CD14-positive monocyte (primary cell): ENCODE results near the gene MLXIP. TPM values are rescaled to one million over a fixed set of nuclear protein-coding genes. Genes with fewer than 3 reads are reported as not detected.
A peak's percentile ranks its signal among the peaks of the same experiment; 100 is the strongest.

Experiments used
- DNase-seq, 3 donors: peaks; one replicate each; pipeline ENCODE4 v3.0.0-alpha.2; 2011 to 2022
- H2AFZ ChIP-seq: 2 replicates; pipeline ENCODE4 v1.6.0; 2012; ENCODE audit warnings: mild to moderate bottlenecking, low read depth, low read length, inconsistent platforms; ENCODE audit not compliant: insufficient read depth, poor library complexity, severe bottlenecking
- H3K27ac ChIP-seq, 2 donors: 1 replicate in 1 of 2; 2 replicates in 1 of 2; pipeline ENCODE4 v1.5.1; 2012 to 2013; ENCODE audit warnings: low read length in 2 of 2, control low read depth in 1 of 2, inconsistent platforms in 1 of 2, low read depth in 1 of 2, mild to moderate bottlenecking in 1 of 2
- H3K27me3 ChIP-seq, 2 donors: one replicate each; pipeline versions ENCODE4 v1.6.0 to v1.6.1; 2011 to 2013; ENCODE audit warnings: low read length in 2 of 2; ENCODE audit not compliant: control insufficient read depth in 2 of 2, insufficient read depth in 2 of 2
- H3K36me3 ChIP-seq, 2 donors: replicated peaks in 1 of 2; 1 replicate in 1 of 2; 2 replicates in 1 of 2; pipeline versions ENCODE4 v1.5.1 to v1.6.1; 2012 to 2013; ENCODE audit warnings: low read length in 2 of 2, control low read depth in 1 of 2, inconsistent platforms in 1 of 2, mild to moderate bottlenecking in 1 of 2; ENCODE audit not compliant: insufficient read depth in 2 of 2, control insufficient read depth in 1 of 2
- H3K4me1 ChIP-seq, 2 donors: 1 replicate in 1 of 2; 2 replicates in 1 of 2; pipeline versions ENCODE4 v1.5.1 to v1.6.1; 2012 to 2013; ENCODE audit warnings: low read length in 2 of 2, control low read depth in 1 of 2, inconsistent platforms in 1 of 2, mild to moderate bottlenecking in 1 of 2, moderate library complexity in 1 of 2; ENCODE audit not compliant: insufficient read depth in 2 of 2, control insufficient read depth in 1 of 2
- H3K4me2 ChIP-seq: replicated peaks from 2 replicates; pipeline ENCODE3; 2012; ENCODE audit warnings: low read length, moderate library complexity, mild to moderate bottlenecking; ENCODE audit not compliant: poor library complexity, severe bottlenecking; ENCODE audit errors: extremely low read depth
- H3K4me3 ChIP-seq, 3 experiments: fragments of 200-600 bp in 1 of 3; sonication (generic) in 1 of 3; replicated peaks in 1 of 3; 1 replicate in 2 of 3; 2 replicates in 1 of 3; pipeline ENCODE4 v1.5.1; 2011 to 2013; ENCODE audit warnings: low read length in 3 of 3, mild to moderate bottlenecking in 3 of 3, control low read depth in 2 of 3, low read depth in 2 of 3, inconsistent platforms in 1 of 3, moderate library complexity in 1 of 3
- H3K79me2 ChIP-seq: 2 replicates; pipeline ENCODE4 v1.6.0; 2012; ENCODE audit warnings: mild to moderate bottlenecking, control low read depth, inconsistent platforms, low read length, moderate library complexity; ENCODE audit not compliant: insufficient read depth
- H3K9ac ChIP-seq: 2 replicates; pipeline ENCODE4 v1.6.0; 2017; ENCODE audit warnings: low read length, mild to moderate bottlenecking; ENCODE audit not compliant: insufficient read depth, poor library complexity, severe bottlenecking
- H3K9me3 ChIP-seq, 2 donors: replicated peaks in 1 of 2; 1 replicate in 1 of 2; 2 replicates in 1 of 2; pipeline versions ENCODE4 v1.5.1 to v1.6.1; 2012 to 2013; ENCODE audit warnings: low read length in 2 of 2, control low read depth in 1 of 2; ENCODE audit not compliant: control insufficient read depth in 1 of 2, insufficient read depth in 1 of 2
- H4K20me1 ChIP-seq: 2 replicates; pipeline ENCODE4 v1.6.0; 2012; ENCODE audit warnings: mild to moderate bottlenecking, low read length, control low read depth, moderate library complexity; ENCODE audit not compliant: insufficient read depth
- H3K27ac Mint-ChIP-seq, 7 donors: one replicate each; pipeline ENCODE4 v1.8.0; 2020; ENCODE audit warnings: mild to moderate bottlenecking in 7 of 7, mixed read lengths in 7 of 7, moderate library complexity in 6 of 7, inconsistent platforms in 2 of 7
- H3K27me3 Mint-ChIP-seq, 3 donors: one replicate each; pipeline ENCODE4 v1.8.0; 2021 to 2022; ENCODE audit warnings: low read depth in 3 of 3, mild to moderate bottlenecking in 3 of 3, mixed read lengths in 3 of 3, moderate library complexity in 3 of 3, inconsistent platforms in 1 of 3
- H3K36me3 Mint-ChIP-seq, 2 donors: one replicate each; pipeline ENCODE4 v1.8.0; 2020; ENCODE audit warnings: mixed read lengths in 2 of 2, inconsistent platforms in 1 of 2, mild to moderate bottlenecking in 1 of 2
- H3K4me1 Mint-ChIP-seq: one replicate; pipeline ENCODE4 v1.8.0; 2020; ENCODE audit warnings: mild to moderate bottlenecking, mixed read lengths
- H3K4me3 Mint-ChIP-seq, 2 donors: one replicate each; pipeline ENCODE4 v1.8.0; 2020; ENCODE audit warnings: mild to moderate bottlenecking in 2 of 2, mixed read lengths in 2 of 2, moderate library complexity in 1 of 2
- H3K9me3 Mint-ChIP-seq, 7 donors: one replicate each; pipeline ENCODE4 v1.8.0; 2020 to 2022; ENCODE audit warnings: mixed read lengths in 7 of 7, mild to moderate bottlenecking in 6 of 7, moderate library complexity in 6 of 7, inconsistent platforms in 2 of 7
- WGBS: methylation state at CpG from one replicate; pipeline ENCODE4 v1.1.5; 2013; ENCODE audit warnings: missing lambda C conversion rate; ENCODE audit not compliant: insufficient coverage; 5-methylcytosine and 5-hydroxymethylcytosine counted together
- intact Hi-C, 2 donors: fragments of 100-400 bp; cut with micrococcal nuclease; formaldehyde crosslinking; loops; one replicate each; pipeline versions ENCODE4 v1.15.0 to v1.15.1; 2023
- polyA plus RNA-seq, 3 donors: library from polyadenylated mRNA; depleted of rRNA in 1 of 3; unstranded in 2 of 3; stranded (reverse) in 1 of 3; fragments of 300-500 nt in 2 of 3; fragments of >200 nt in 1 of 3; fragmentation: Illumina TruSeq in 2 of 3; gene quantifications; 1 replicate in 2 of 3; 2 replicates in 1 of 3; pipeline ENCODE4 v1.2.3, GENCODE V29; 2012 to 2021
- TF ChIP-seq, protein P1 (sequence below): fragments of 200-600 bp; IDR thresholded peaks from one replicate; pipeline ENCODE4 v1.8.0; 2022; ENCODE audit warnings: antibody characterized with exemption, mild to moderate bottlenecking

Gene MLXIP
- polyA plus RNA-seq, 3 donors = 4.5 to 44.8 (median 4.6) TPM

DNA sequence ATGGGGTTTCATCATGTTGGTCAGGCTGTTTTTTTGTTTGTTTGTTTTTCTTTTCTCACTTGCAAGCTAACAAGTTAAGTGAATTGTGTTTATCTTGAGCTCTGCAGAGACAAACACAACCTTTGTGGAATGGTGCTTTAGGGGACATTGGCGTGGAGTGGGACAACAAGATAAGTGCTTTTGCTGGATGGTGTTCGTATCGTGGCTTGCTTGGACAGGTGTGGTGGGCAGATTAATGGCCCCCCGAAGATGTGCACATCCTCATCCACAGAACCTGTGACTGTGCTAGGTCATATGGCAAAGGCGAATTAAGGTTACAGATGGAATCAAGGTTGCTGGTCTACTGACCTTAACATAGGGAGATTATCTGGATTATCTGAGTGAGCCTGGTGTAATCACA, 7.0 kb downstream of the MLXIP start:
- Mint-ChIP-seq H3K36me3 (peaks cover 38 to 64% of the 10 kb centered on the region in 2 donors), H3K27ac (peak overlapping the region in 2 of 7 donors; percentile 11 to 72), H3K4me1 (peaks cover 69% of the 10 kb centered on the region), H3K4me3 (no peak overlapping the region), H3K27me3 (peaks cover 0 to 1% (median 1%) of the 10 kb centered on the region in 3 donors), H3K9me3 (peaks cover 0 to 2% (median 0%) of the 10 kb centered on the region in 7 donors)
- H4K20me1 ChIP-seq = peaks cover 100% of the 10 kb centered on the region
- no peak overlapping the region for H3K4me2 ChIP-seq
- no peak overlapping the region for H3K9ac ChIP-seq
- DNase-seq = no peak
- H3K27me3 ChIP-seq = no peaks in the 10 kb centered on the region
- TF ChIP-seq, protein P1, sequence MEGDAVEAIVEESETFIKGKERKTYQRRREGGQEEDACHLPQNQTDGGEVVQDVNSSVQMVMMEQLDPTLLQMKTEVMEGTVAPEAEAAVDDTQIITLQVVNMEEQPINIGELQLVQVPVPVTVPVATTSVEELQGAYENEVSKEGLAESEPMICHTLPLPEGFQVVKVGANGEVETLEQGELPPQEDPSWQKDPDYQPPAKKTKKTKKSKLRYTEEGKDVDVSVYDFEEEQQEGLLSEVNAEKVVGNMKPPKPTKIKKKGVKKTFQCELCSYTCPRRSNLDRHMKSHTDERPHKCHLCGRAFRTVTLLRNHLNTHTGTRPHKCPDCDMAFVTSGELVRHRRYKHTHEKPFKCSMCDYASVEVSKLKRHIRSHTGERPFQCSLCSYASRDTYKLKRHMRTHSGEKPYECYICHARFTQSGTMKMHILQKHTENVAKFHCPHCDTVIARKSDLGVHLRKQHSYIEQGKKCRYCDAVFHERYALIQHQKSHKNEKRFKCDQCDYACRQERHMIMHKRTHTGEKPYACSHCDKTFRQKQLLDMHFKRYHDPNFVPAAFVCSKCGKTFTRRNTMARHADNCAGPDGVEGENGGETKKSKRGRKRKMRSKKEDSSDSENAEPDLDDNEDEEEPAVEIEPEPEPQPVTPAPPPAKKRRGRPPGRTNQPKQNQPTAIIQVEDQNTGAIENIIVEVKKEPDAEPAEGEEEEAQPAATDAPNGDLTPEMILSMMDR = no peak
- H3K4me3 ChIP-seq = no peak overlapping the region
- peaks cover 54 to 57% of the 10 kb centered on the region in 2 donors for H3K4me1 ChIP-seq
- intact Hi-C loops = loop anchor here in 1 of 2 donors (10.0 kb wide), 1 partner anchor 291 kb away; the partner anchor contains the start of gene RHOF
- H3K9me3 ChIP-seq = no peaks in the 10 kb centered on the region
- no peak overlapping the region for H2AFZ ChIP-seq
- 100% methylated on average over 2 of the region's 5 CpGs for WGBS
- peaks cover 22 to 69% of the 10 kb centered on the region in 2 donors for H3K36me3 ChIP-seq
- H3K27ac ChIP-seq = no peak overlapping the region
- peaks cover 100% of the 10 kb centered on the region for H3K79me2 ChIP-seq

DNA sequence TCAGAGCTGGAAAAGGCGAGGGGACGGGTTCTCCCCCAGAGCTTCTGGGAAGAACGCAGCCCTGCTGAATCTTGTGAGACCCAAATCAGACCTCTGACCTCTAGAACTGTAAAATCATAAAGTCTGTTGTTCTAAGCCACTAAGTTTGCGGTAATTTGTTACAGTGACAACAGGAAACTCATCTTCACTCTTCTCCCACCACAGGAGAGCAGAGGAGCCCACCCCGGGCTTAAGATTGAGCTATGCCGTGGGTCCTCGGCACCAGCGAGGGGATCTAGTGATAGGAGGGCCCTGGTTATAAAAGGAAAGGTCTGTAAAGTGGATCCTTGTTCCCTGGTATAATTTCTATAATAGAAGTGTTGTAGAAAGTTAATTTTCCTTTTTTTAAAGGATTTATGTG, 7.6 kb downstream of the MLXIP start:
- TF ChIP-seq, protein P1 = no peak
- Mint-ChIP-seq H3K4me1 (peaks cover 65% of the 10 kb centered on the region), H3K27ac (peak overlapping the region in 1 of 7 donors; percentile 32), H3K27me3 (peaks cover 0 to 1% (median 1%) of the 10 kb centered on the region in 3 donors), H3K36me3 (peaks cover 40 to 64% of the 10 kb centered on the region in 2 donors), H3K4me3 (no peak overlapping the region), H3K9me3 (peaks cover 0 to 2% (median 0%) of the 10 kb centered on the region in 7 donors)
- intact Hi-C loops = loop anchor here in 1 of 2 donors (10.0 kb wide), 1 partner anchor 291 kb away; the partner anchor contains the start of gene RHOF
- peaks cover 100% of the 10 kb centered on the region for H3K79me2 ChIP-seq
- H3K9me3 ChIP-seq = no peaks in the 10 kb centered on the region
- no peak overlapping the region for H2AFZ ChIP-seq
- H3K36me3 ChIP-seq = peaks cover 22 to 69% of the 10 kb centered on the region in 2 donors
- WGBS = no CpG with 5 or more reads among the region's 8 CpGs
- H3K9ac ChIP-seq = no peak overlapping the region
- peaks cover 54 to 57% of the 10 kb centered on the region in 2 donors for H3K4me1 ChIP-seq
- H4K20me1 ChIP-seq = peaks cover 100% of the 10 kb centered on the region
- H3K27ac ChIP-seq = no peak overlapping the region
- H3K4me2 ChIP-seq = no peak overlapping the region
- H3K27me3 ChIP-seq = no peaks in the 10 kb centered on the region
- H3K4me3 ChIP-seq = no peak overlapping the region
- no peak for DNase-seq
